Measurements from ENCODE around the gene CPNE5.

The CPNE5 gene

GRCh38 chr6:36839749-36840431 is 646 bp upstream of the CPNE5 start:
- Histone ChIP-seq H3K9me3 (no peaks in the 10 kb centered on the region), H3K4me3 (peak overlapping the region; percentile 48 to 55), H3K27ac (peak overlapping the region in 1 of 2 donors; percentile 47), H3K27me3 (no peaks in the 10 kb centered on the region), H3K4me1 (peaks cover 0 to 27% (median 23%) of the 10 kb centered on the region in 4 donors), H3K36me3 (no peaks in the 10 kb centered on the region)
- DNase-seq, result no peak
- TF ChIP-seq, protein P1, sequence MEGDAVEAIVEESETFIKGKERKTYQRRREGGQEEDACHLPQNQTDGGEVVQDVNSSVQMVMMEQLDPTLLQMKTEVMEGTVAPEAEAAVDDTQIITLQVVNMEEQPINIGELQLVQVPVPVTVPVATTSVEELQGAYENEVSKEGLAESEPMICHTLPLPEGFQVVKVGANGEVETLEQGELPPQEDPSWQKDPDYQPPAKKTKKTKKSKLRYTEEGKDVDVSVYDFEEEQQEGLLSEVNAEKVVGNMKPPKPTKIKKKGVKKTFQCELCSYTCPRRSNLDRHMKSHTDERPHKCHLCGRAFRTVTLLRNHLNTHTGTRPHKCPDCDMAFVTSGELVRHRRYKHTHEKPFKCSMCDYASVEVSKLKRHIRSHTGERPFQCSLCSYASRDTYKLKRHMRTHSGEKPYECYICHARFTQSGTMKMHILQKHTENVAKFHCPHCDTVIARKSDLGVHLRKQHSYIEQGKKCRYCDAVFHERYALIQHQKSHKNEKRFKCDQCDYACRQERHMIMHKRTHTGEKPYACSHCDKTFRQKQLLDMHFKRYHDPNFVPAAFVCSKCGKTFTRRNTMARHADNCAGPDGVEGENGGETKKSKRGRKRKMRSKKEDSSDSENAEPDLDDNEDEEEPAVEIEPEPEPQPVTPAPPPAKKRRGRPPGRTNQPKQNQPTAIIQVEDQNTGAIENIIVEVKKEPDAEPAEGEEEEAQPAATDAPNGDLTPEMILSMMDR (IDR thresholded peaks at IDR 0.05), result peak; percentile 17 to 21
- intact Hi-C loops (cut with DNase I; ENCODE audit: low total_unique reads), result loop anchor here (10.0 kb wide), 1 partner anchor 215 kb away; no protein-coding TSS in a partner anchor

DNA sequence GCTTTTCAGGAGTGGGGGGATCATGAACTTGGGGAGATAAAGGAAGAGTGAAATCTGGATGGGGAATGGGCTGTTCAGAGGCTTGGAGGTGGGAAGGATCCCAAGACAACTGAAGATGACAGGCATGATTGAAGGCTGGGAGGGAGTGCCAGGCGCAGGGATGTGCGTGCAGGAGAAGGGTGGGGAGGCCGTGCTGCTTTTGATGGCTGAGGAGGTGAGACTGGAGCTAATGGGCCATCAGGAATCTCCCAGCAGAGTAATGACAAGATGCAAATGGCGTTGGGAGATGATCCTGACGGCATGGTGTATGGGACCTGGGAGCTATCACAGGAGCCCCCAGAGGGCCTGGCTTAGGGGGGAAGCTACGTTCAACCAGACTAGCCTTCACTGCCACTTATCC is 1.6 kb downstream of the CPNE5 start:
- Histone ChIP-seq H3K36me3 (no peaks in the 10 kb centered on the region), H3K27ac (no peak overlapping the region), H3K4me1 (peaks cover 0 to 27% (median 23%) of the 10 kb centered on the region in 4 donors), H3K4me3 (no peak overlapping the region), H3K9me3 (no peaks in the 10 kb centered on the region), H3K27me3 (no peaks in the 10 kb centered on the region)
- intact Hi-C loops (cut with DNase I; ENCODE audit: low total_unique reads), result no loop called here
- TF ChIP-seq, protein P1 (IDR thresholded peaks at IDR 0.05), result no peak
- DNase-seq, result no peak

- Histone ChIP-seq H3K4me1 (peaks cover 0 to 27% (median 23%) of the 10 kb centered on the region in 4 donors), H3K9me3 (no peaks in the 10 kb centered on the region), H3K27ac (no peak overlapping the region), H3K36me3 (no peaks in the 10 kb centered on the region), H3K27me3 (no peaks in the 10 kb centered on the region), H3K4me3 (no peak overlapping the region)
- DNase-seq, result no peak
- TF ChIP-seq, protein P1 (IDR thresholded peaks at IDR 0.05), result no peak
- intact Hi-C loops (cut with DNase I; ENCODE audit: low total_unique reads), result no loop called here
These were observed 2.3 kb downstream of the CPNE5 start for GRCh38 chr6:36837022-36837339.

GRCh38 chr6:36836111-36837021 is 2.9 kb downstream of the CPNE5 start:
- Histone ChIP-seq H3K9me3 (no peaks in the 10 kb centered on the region), H3K4me3 (no peak overlapping the region), H3K36me3 (no peaks in the 10 kb centered on the region), H3K4me1 (peaks cover 0 to 26% (median 22%) of the 10 kb centered on the region in 4 donors), H3K27ac (no peak overlapping the region), H3K27me3 (no peaks in the 10 kb centered on the region)
- TF ChIP-seq, protein P1 (IDR thresholded peaks at IDR 0.05), result no peak
- DNase-seq, result no peak
- intact Hi-C loops (cut with DNase I; ENCODE audit: low total_unique reads), result no loop called here

GRCh38 chr6:36834576-36835341 is 4.5 kb downstream of the CPNE5 start:
- peaks cover 0 to 22% (median 17%) of the 10 kb centered on the region in 4 donors for H3K4me1 ChIP-seq
- no peaks in the 10 kb centered on the region for H3K36me3 ChIP-seq
- H3K9me3 ChIP-seq, result no peaks in the 10 kb centered on the region
- H3K27ac ChIP-seq, result no peak overlapping the region
- H3K27me3 ChIP-seq, result no peaks in the 10 kb centered on the region
- H3K4me3 ChIP-seq, result no peak overlapping the region
- TF ChIP-seq, protein P1 (IDR thresholded peaks at IDR 0.05), result no peak
- DNase-seq, result no peak
- intact Hi-C loops (cut with DNase I; ENCODE audit: low total_unique reads), result no loop called here

Measured in tibial artery (tissue), 4 donors.